HG03025 (cell line): Measurements from ENCODE around the gene SSR1.

Experiments used
- ATAC-seq: cut with Tn5 transposase; IDR thresholded peaks from one replicate; pipeline ENCODE4 v1.9.1; 2021; ENCODE audit warnings: mild to moderate bottlenecking, moderate library complexity; ENCODE audit not compliant: unreplicated experiment, low FRiP score

SSR1 gene

DNA sequence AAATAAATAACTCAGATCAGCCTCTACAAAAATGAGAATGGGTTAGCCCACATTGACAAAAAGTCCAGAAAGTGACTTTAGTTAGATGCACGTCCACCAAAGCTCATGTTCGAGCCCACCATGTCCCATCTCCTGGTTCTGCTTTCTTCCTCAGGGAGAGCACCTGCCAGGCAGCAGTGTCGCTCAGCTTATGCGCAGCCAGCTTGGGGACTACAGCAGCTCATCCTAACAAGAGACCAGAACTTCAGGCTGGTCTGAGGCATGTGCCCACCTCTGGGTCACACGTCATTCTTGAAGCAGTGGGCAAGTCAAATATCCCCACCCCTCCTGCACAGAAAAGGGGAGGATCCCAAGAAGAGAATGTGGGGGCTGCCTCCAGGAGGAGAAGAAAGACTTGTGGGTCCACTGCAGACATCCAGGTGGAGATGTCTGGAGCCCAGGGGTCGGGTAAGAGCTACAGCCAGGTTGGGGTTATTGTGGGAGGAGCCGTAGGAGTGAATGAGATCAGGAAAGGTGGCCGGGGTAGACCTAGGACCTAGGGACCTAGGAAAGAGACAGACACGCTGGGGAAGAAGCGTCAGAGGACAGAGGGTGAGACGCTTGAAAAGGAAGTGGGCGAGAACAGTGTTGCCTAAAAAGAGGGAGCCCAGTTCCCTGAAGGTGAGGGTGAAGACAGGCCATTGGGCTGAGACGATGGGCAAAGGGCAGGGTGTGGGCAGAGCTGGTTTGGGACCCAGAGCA is 52.5 kb downstream of the SSR1 start:
- ATAC-seq, result no peak

DNA sequence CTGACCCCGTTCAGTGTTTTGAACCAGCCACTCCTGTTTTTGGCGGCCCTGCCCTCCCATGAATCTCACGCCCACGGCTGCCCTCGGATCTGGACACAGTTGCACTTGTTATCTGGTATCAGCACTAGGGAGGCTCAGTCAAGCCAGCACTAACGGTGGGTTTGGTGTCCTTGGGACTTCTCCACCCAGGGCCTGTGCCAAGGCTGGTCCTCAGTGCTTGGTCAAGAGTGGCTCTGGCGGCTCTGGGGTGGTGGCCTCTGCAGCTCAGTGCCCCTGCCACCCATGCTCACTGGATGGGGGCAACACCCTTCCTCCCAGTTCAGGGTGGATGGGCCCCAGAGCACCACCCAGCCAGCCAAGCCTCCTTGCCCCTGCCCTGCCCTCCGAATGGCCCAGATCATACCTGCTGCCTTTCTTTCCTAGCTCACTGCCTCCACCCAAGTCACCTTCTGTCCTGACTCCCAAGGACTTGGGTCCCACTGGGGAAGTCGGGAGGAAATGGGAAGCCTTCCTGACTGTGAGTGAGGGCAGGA is 54.7 kb downstream of the SSR1 start:
- no peak for ATAC-seq

DNA sequence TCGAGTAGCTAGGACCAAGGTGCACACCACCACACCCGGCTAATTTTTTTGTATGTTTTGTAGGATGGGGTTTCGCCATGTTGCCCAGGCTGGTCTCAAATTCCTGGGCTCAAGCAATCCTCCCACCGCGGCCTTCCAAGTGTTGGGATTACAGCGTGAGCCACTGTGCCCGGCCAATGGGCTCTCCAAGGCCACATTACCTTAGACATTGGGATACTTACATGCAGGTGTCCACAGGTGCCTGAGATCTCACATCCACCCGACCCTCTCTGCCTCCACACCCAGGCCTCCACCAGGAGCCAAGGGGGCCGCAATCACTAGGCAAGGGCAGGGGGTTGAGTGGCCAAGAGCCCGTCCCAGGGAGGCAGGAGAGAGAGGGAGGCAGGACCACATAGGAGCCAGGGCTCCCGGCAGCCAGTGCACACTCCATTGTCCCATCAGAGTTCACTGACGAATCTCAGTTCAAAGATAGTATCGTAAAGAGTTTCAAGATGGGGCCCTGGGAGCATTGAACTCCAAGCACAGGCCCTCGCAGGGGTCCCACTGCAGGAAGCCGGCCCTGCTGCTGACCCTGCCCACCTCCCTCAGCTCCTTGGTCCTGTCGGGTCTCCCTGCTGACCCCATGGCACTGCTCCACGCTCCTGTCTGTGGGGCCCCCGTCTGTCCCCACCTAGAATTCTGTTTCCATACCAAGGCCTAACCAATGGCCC is 55.3 kb downstream of the SSR1 start:
- ATAC-seq, result no peak

DNA sequence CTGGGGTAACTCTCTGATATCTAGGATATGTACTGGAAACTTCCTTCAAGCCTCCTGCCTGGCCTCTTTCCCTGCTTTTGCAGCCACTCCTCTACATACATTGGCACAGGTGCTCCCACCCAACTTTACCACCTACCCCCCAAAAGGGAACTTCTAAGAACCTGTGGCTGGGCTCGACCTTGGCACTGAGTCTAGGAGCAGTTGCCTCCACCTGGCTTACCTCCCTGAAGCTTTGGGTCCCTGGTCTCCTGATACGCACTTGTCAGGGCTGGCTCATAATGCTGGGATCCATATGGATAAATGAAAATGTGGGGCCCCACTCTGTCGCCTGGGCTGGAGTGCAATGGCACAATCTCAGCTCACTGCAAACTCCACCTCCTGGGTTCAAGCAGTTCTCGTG is 56.2 kb downstream of the SSR1 start:
- no peak for ATAC-seq

DNA sequence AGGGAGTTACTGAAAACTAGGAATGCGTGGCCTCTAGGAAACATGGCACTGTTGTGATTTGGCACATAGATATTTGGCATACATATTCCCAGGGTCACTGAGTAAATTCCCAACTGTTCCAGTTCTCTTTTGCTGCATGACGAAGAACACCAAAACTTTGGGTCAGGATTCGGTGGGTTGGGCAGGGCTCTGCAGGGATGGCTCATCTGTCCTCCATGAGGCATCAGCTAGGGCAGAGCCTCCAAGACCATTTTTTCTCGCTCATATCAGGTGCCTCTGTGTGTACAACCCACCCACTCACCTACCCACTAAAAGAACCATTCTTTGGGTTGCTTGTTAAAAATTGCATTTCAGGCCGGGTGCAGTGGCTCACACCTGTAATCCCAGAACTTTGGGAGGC is 57.1 kb downstream of the SSR1 start:
- ATAC-seq, result no peak

DNA sequence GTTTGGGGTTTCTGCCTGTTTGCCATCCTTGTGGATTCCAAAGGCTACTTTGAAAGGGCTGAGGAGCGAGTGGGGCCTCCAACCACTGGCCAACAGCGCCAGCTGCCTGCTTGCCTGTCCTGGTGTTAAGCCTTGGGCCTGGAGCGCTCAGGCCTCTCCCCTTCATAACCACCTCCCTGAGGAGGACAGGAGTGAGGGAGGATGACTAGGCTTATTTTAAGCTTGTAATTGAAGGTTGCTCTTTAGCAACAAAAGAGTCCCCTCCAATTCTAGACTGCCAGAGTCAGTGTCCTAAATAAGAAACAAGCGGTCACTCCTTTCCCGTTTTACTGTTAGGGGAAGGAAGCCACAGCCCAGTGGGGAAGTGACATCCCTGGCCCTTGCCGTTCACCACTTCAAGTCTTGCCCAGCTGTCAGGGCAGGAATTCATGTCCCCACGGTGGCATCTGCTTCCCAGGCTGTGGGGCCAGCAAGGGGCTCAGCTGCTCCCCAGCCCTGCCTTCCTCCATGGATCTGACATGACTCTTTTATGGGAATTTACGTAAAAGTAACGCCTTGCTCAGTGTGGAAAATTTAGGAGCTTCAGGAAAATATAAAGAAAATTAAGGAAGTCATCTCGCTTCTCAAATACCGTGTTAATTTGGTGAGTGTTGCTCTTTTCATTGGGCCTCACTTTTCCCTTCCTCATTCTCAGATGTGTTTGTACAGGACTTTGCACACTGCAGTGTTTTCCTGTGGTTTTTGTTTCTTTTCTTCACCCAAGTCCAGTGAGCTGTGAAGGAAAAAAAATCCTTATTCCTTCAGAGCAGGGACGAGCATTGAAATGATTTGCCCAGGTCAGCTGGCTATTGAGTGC is 57.8 kb downstream of the SSR1 start:
- no peak for ATAC-seq

DNA sequence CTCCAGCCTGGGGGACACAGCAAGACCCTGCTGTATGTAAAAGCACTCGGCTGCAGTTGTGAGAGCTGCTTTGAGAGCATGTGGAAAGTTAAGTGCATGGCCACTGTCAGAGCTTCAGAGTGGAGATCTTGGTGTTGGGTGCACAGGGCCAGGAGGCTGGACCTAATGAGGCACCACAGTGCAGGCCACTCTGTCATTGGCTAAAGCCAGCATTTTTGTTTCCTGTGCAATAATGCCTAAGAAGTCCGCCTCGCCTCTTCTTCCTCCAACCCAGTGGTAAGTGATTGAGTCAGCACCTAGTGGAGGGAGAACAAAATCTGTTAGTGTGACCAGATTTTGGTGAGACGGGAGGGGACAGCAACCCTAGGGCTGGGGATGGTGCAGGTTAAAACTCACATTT is 60.6 kb downstream of the SSR1 start:
- no peak for ATAC-seq

DNA sequence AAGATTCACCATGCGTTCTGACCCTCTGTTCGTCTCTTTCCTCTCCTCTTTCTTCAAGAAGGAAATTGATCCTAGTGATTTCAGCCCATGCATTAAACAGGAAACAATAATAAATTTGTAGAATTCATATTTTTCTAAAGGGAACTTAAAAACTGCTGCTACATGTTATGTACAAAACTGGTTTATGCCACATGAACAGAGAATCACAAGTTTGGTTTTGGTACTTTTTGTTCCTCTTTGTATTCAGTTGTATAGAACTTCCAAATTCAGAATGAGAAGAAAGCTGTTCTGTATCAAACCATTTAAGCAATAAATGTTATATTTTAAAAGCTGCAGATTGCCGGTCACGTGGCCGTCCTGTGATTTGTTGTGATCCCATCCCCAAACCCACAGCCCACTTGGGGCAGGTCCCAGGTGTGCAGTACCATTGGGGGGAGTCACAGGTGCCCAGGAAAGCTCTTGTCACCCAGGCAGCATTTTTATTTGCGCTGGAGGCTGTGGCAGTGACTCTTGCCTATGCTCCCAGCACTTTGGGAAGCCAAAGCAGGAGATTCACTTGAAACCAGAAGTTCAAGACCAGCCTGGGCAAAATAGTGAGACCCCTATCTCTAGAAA is 61.2 kb downstream of the SSR1 start:
- ATAC-seq, result no peak

DNA sequence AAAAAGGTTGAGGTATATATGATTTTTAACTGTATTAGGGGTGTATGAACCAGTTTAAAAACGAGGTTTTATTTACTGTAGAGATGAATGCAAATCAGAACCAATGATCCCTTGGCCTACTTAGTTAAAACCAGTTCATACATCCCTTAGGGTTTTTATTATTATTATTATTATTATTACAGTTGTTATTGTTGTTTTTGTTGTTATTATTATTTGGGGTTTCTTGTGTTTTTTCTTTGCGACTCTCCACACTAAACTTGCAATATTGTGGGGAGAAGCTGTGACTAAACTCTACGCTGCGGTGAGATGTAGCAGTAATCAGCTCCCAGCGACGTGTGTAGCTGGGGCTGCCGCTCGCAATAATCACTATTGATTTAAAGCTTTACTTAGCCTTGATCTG is 62.2 kb downstream of the SSR1 start:
- no peak for ATAC-seq

DNA sequence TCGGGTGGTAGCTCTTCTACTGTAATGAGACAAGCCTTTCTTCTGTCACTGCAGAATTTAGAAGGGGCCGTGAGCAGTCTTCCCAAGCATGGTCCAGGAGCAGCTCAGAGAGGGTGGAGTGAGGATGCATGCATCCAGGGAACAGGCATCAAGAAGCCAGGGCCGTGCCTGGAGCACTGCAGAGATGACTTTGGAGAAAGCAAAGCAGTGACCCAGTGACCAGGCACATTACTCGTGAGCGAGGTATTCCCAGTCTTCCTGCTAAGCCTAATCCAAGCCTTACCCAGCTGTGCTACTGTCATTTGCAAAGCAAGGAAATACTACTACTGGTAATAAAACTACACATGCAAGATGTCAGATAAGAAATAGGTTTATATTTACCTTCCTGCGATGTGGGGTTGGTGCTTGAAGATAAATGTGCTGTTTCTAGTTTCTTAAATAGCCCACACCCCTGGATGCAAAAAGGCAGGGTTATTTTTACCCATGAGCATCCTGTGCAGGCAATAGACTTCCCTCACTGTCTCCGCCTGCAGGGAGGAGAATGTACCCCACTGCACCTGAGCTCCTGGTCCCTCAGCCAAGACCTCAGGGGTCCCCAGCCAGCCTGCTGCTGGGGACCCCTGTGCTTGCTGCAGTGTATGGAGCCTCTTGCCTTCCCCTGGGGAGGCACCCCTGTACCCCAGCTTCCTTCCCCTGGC is 62.9 kb downstream of the SSR1 start:
- ATAC-seq, result no peak

DNA sequence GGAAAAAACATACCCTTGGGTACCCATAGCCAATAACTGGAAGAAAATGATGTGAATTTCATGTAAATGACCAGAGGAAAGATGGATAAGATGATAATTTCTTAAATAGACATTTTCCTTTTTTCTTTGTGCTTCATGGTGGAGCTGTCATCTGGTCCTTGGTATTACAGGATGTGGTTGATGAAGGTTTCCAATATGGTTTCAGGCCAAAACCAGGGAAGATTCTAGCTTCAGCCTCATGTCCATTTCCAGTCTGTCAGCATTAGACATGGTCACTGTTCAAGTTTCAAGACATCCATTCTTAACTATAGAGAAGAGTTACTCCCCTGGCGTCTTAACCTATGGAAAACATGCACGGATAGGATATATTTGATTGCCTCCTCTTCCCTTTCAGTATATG is 63.6 kb downstream of the SSR1 start:
- no peak for ATAC-seq

DNA sequence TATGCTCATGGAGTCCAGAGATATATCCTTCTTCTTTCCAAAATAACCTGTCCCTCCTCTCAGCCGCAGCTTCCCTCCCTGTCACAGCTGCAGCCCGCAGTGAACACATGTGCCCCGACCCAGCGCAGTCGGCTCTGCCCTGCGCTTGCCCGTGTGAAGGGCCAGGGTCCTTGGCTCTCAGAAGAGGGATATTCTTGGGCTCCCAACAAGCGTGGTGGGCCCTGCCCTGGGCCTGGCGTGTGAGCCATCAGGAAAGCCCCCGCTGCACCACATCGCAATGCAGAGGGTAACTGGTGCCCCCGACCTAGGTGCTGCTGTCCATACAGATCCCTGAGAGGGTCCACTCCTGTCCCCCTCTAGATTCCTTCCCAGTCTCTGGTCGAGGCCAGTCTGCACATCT is 65.2 kb downstream of the SSR1 start:
- ATAC-seq, result no peak

DNA sequence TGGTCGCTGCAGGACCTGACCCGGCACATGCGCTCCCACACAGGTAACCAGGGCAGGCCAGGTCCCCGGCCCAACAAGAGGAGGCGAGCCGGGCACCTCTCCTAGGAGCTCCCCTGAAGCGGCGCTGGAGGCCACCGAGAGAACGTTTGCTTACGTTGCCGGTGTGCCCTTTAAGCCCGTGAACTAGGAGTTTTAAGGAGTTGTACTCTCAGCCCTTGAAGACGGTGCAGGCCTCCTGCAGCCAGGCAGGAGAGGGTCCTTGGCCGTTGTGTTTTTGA is 65.9 kb downstream of the SSR1 start:
- ATAC-seq, result no peak

DNA sequence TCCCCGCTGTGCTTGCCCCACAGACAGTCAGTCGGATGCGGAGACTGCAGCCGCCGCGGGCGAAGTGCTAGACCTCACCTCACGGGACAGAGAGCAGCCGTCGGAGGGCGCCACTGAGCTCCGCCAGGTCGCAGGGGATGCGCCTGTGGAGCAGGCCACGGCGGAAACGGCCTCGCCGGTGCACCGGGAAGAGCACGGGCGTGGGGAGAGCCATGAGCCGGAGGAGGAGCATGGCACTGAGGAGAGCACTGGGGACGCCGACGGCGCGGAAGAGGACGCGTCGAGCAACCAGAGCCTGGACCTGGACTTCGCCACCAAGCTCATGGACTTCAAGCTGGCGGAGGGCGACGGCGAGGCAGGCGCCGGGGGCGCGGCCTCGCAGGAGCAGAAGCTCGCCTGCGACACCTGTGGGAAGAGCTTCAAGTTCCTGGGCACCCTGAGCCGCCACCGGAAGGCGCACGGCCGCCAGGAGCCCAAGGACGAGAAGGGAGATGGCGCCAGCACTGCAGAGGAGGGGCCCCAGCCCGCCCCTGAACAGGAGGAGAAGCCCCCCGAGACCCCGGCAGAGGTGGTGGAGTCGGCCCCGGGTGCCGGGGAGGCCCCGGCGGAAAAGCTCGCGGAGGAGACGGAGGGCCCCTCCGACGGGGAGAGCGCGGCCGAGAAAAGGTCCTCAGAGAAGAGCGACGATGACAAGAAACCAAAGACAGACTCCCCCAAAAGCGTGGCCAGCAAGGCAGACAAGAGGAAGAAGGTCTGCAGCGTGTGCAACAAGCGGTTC is 66.4 kb downstream of the SSR1 start:
- no peak for ATAC-seq

DNA sequence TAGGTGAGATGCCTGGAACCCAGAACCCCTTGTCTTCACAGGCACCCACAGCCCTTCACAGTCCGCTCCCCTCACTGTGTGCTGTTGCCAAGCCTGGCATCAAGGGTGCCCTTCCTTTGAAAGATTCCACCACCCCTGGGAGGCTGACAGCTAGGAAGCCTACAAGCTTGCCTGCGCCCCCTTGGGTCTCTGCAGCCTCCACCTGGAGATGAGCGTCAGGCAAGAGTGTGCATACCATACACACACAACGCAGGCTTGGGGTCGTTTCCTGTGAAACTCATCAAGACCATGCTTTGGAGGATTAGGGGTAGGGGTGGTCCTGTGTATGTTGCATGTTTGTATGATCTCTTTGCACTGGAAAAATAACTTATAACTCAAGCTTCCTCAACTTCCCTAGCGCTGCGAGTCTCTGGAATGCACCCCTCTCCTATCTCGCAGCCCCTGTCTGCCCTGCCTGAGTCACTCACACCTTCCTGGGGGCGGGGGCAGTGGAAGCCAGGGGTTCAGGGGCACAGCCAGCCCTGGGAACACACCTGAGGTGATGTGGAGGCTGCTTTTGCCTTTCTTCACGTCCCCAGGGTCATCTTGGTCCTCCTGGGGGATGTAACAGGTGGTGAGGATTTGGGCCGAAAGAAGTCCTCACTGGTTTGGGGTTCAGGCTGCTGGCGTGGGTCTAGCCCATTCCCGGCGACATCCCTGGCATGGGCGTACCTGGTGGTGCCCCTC is 67.2 kb downstream of the SSR1 start:
- ATAC-seq, result no peak

DNA sequence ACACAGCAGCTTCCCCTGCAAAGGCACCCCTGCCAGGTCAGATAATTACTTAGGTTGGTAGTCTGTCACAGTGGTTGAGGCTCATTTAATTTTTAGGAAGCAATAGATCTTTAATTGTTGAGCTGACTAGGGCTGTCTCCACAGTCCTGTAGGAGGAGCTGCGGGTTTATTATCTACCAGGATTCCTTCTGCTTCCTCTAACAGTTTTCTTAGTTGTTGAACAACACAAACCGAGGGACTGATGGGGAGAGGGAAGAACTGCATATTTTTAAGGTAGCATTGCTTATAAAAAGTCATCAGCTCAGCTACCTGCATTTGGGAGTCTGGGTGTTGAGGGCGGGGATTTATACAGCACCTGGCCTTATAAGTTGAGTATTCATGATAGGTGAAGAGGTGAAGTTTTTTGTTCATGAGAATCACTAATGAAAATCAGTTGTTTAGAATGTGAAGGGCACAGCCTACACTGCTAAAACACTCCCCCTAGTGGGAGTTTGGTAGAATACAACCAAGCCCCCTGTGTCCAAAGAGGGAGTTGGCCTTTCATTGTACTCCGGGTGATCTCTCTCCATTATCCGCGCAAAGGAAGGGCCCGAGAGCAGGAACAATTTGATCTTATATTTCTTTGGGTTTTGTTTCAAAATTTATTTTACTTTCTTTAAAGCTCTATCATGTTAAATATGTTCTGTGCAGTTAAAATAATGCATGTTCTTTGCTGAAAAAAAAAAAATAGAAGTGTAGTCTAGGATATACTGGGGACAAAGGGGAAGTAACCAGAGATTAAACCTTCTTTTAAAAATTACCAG is 69.6 kb downstream of the SSR1 start:
- no peak for ATAC-seq

DNA sequence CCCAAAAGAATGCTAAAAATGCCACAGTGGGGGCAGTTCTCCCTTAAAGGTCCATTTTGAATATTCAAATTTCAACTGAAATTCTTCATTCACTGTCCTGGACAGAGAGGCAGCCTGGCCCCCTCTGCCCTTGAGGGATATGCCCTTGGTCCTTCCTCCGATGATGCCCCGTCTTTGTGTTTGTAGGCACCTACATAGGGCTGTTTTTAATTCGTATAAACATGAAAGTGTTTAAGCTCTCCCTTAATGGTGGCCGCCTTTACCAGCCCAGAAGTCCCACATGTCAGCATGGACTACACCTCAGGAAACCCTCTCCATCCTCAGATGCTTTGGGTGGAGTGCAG is 70.2 kb downstream of the SSR1 start:
- no peak for ATAC-seq
